Nephron (organoid): Measurements from ENCODE around the gene CUL3.

Experiments used
- H3K27ac Mint-ChIP-seq, 3 experiments: 2 replicates each; pipeline ENCODE4 v1.8.0; 2020; ENCODE audit warnings: mixed read lengths in 3 of 3, mild to moderate bottlenecking in 2 of 3, moderate library complexity in 1 of 3
- H3K27me3 Mint-ChIP-seq: 2 replicates; pipeline ENCODE4 v1.8.0; 2021; ENCODE audit warnings: low read depth, mild to moderate bottlenecking, moderate library complexity, mixed read lengths
- H3K36me3 Mint-ChIP-seq: 2 replicates; pipeline ENCODE4 v1.8.0; 2020; ENCODE audit warnings: low read depth, mixed read lengths
- H3K4me1 Mint-ChIP-seq: 2 replicates; pipeline ENCODE4 v1.8.0; 2020; ENCODE audit warnings: mixed read lengths
- H3K4me3 Mint-ChIP-seq, 3 experiments: 2 replicates each; pipeline ENCODE4 v1.8.0; 2020; ENCODE audit warnings: mild to moderate bottlenecking in 3 of 3, mixed read lengths in 3 of 3, moderate library complexity in 2 of 3
- H3K9me3 Mint-ChIP-seq: 2 replicates; pipeline ENCODE4 v1.8.0; 2020; ENCODE audit warnings: mixed read lengths
- CTCF ChIP-seq, 3 experiments: fragments of 200-600 bp; sonication (generic); IDR thresholded peaks; one replicate each; pipeline ENCODE4 v1.5.0; 2021; ENCODE audit warnings: antibody characterized with exemption in 3 of 3; ENCODE audit not compliant: unreplicated experiment in 3 of 3

Gene CUL3

GRCh38 chr2:224556381-224556780 lies 28.8 kb downstream of the CUL3 start:
- Mint-ChIP-seq H3K27me3 (no peaks in the 10 kb centered on the region), H3K9me3 (no peaks in the 10 kb centered on the region), H3K36me3 (peaks cover 29% of the 10 kb centered on the region), H3K4me1 (peaks cover 12% of the 10 kb centered on the region), H3K4me3 (no peak overlapping the region), H3K27ac (no peak overlapping the region)
- no peak for TF ChIP-seq CTCF (IDR thresholded peaks at IDR 0.05; ENCODE audit: unreplicated experiment in 3 of 3)

GRCh38 chr2:224555823-224556366 lies 29.3 kb downstream of the CUL3 start:
- H3K27me3 Mint-ChIP-seq, result no peaks in the 10 kb centered on the region
- H3K4me3 Mint-ChIP-seq, result no peak overlapping the region
- H3K9me3 Mint-ChIP-seq, result no peaks in the 10 kb centered on the region
- no peak overlapping the region for H3K27ac Mint-ChIP-seq
- TF ChIP-seq CTCF (IDR thresholded peaks at IDR 0.05; ENCODE audit: unreplicated experiment in 3 of 3), result no peak
- peaks cover 29% of the 10 kb centered on the region for H3K36me3 Mint-ChIP-seq
- peaks cover 12% of the 10 kb centered on the region for H3K4me1 Mint-ChIP-seq

- H3K4me3 Mint-ChIP-seq, result no peak overlapping the region
- H3K4me1 Mint-ChIP-seq, result peaks cover 4% of the 10 kb centered on the region
- no peak overlapping the region for H3K27ac Mint-ChIP-seq
- no peak for TF ChIP-seq CTCF (IDR thresholded peaks at IDR 0.05; ENCODE audit: unreplicated experiment in 3 of 3)
- H3K36me3 Mint-ChIP-seq, result peaks cover 31% of the 10 kb centered on the region
- H3K9me3 Mint-ChIP-seq, result no peaks in the 10 kb centered on the region
- no peaks in the 10 kb centered on the region for H3K27me3 Mint-ChIP-seq
Observed at GRCh38 chr2:224552771-224553170, 32.4 kb downstream of the CUL3 start.

- Mint-ChIP-seq H3K4me3 (no peak overlapping the region), H3K27me3 (no peaks in the 10 kb centered on the region), H3K4me1 (peaks cover 12% of the 10 kb centered on the region), H3K36me3 (peaks cover 35% of the 10 kb centered on the region), H3K9me3 (no peaks in the 10 kb centered on the region), H3K27ac (no peak overlapping the region)
- TF ChIP-seq CTCF (IDR thresholded peaks at IDR 0.05; ENCODE audit: unreplicated experiment in 3 of 3), result no peak
Observed at GRCh38 chr2:224551693-224552092, 33.5 kb downstream of the CUL3 start.

GRCh38 chr2:224546926-224547325 lies 38.2 kb downstream of the CUL3 start:
- TF ChIP-seq CTCF (IDR thresholded peaks at IDR 0.05; ENCODE audit: unreplicated experiment in 3 of 3), result no peak
- H3K27me3 Mint-ChIP-seq, result no peaks in the 10 kb centered on the region
- peaks cover 26% of the 10 kb centered on the region for H3K4me1 Mint-ChIP-seq
- no peak overlapping the region for H3K27ac Mint-ChIP-seq
- H3K9me3 Mint-ChIP-seq, result no peaks in the 10 kb centered on the region
- H3K4me3 Mint-ChIP-seq, result no peak overlapping the region
- peaks cover 22% of the 10 kb centered on the region for H3K36me3 Mint-ChIP-seq

- H3K4me3 Mint-ChIP-seq, result no peak overlapping the region
- peak overlapping the region in 2 of 3 experiments; percentile 5 to 26 for H3K27ac Mint-ChIP-seq
- no peaks in the 10 kb centered on the region for H3K9me3 Mint-ChIP-seq
- peaks cover 31% of the 10 kb centered on the region for H3K36me3 Mint-ChIP-seq
- peaks cover 26% of the 10 kb centered on the region for H3K4me1 Mint-ChIP-seq
- no peaks in the 10 kb centered on the region for H3K27me3 Mint-ChIP-seq
- no peak for TF ChIP-seq CTCF (IDR thresholded peaks at IDR 0.05; ENCODE audit: unreplicated experiment in 3 of 3)
Observed at GRCh38 chr2:224545884-224546644, 39.1 kb downstream of the CUL3 start.
